Adrenal gland (tissue), 12 donors: ENCODE results near the gene APOF. TPM values are rescaled to one million over a fixed set of nuclear protein-coding genes. Genes with fewer than 3 reads are reported as not detected.
"Not testable (repeated sequence)": the region's sequence is repeated elsewhere in the genome, so short reads cannot be mapped to it uniquely, and the experiment has no call there.

Experiments
- DNase-seq, 7 donors: peaks; one replicate each; pipeline ENCODE4 v3.0.0-alpha.2; 2019 to 2020
- H3K27ac ChIP-seq, 5 donors: fragments of 200-600 bp; sonication (generic) in 4 of 5; 1 replicate in 3 of 5; 2 replicates in 2 of 5; pipeline versions ENCODE4 v1.5.1 to v1.8.0; 2016 to 2020; ENCODE audit warnings: mild to moderate bottlenecking in 1 of 5
- H3K27me3 ChIP-seq: fragments of 200-600 bp; 2 replicates; pipeline ENCODE4 v1.8.0; 2021
- H3K36me3 ChIP-seq, 2 donors: fragments of 200-600 bp; replicated peaks in 1 of 2; 1 replicate in 1 of 2; 2 replicates in 1 of 2; pipeline versions ENCODE4 v1.5.1 to v1.8.0; 2018 to 2022
- H3K4me1 ChIP-seq, 2 donors: fragments of 200-600 bp; replicated peaks in 1 of 2; 1 replicate in 1 of 2; 2 replicates in 1 of 2; pipeline versions ENCODE4 v1.5.1 to v1.8.0; 2018 to 2021
- H3K4me3 ChIP-seq, 4 donors: fragments of 200-600 bp; sonication (generic) in 3 of 4; one replicate each; pipeline ENCODE4 v1.5.1; 2016 to 2018
- H3K9me3 ChIP-seq, 3 donors: fragments of 200-600 bp; sonication (generic) in 1 of 3; replicated peaks in 1 of 3; 1 replicate in 2 of 3; 2 replicates in 1 of 3; pipeline versions ENCODE4 v1.5.1 to v1.8.0; 2016 to 2021
- CTCF ChIP-seq, 6 experiments: fragments of 450-650 bp in 4 of 6; fragments of 200-600 bp in 2 of 6; sonication (generic) in 1 of 6; IDR thresholded peaks; 1 replicate in 5 of 6; 2 replicates in 1 of 6; pipeline versions ENCODE4 v1.5.1 to v1.8.0; 2016 to 2021; ENCODE audit warnings: antibody characterized with exemption in 6 of 6, mild to moderate bottlenecking in 2 of 6, moderate library complexity in 1 of 6
- POLR2A ChIP-seq, 2 donors: fragments of 450-650 bp; IDR thresholded peaks; one replicate each; pipeline ENCODE4 v1.6.1; 2017; ENCODE audit warnings: antibody characterized with exemption in 2 of 2, mild to moderate bottlenecking in 2 of 2, moderate library complexity in 1 of 2
- WGBS, 4 donors: extraction: QIAGEN DNeasy Blood & Tissue Kit in 2 of 4; methylation state at CpG; one replicate each; pipeline versions ENCODE4 v1.1.5 to v1.1.7; 2013 to 2017; 5-methylcytosine and 5-hydroxymethylcytosine counted together
- intact Hi-C, 2 donors: fragments of 100-400 bp; cut with DNase I; formaldehyde crosslinking; loops; one replicate each; pipeline versions ENCODE4 v1.14.1 to v1.15.0; 2022 to 2023
- polyA plus RNA-seq, 3 donors: library from polyadenylated mRNA; stranded (reverse); fragments of 200-250 nt in 2 of 3; fragments of 350-450 nt in 1 of 3; fragmentation: Illumina TruSeq in 1 of 3; extraction: RNeasy Lipid Tissue Mini Kit (QIAGEN cat#74804) in 1 of 3; gene quantifications; one replicate each; pipeline ENCODE4 v1.2.3, GENCODE V29; 2013 to 2014
- total RNA-seq, 9 donors: library from RNA; depleted of rRNA in 4 of 9; stranded (reverse); fragments of >200 nt in 4 of 9; fragments of 120-200 nt in 1 of 9; fragmentation: NEBNext Ultra II Directional in 1 of 9; extraction: Animal tissue kit (Norgen Biotek cat#: 25700) in 1 of 9; gene quantifications; one replicate each; pipeline versions ENCODE4 v1.1.0 to v1.2.4, GENCODE V29; 2013 to 2023
- donor health status: healthy with polysubstance abuse.
- donor health status: Bipolar disorder and iron deficiency.
- donor health status: DM: yes; HTN: yes; CAD: no.
- donor health status: DM: no; HTN: no; CAD: no.
- donor health status: DM: no; HTN: no; CAD: no.
- donor health status: DM: yes; HTN: yes; CAD: no.

Gene APOF
- total and polyA plus RNA-seq, 12 donors: 0.24 TPM; not detected in 11

- no peaks in the 10 kb centered on the region for H3K36me3 ChIP-seq
- no peak overlapping the region for H3K4me3 ChIP-seq
- DNase-seq: no peak
- H3K9me3 ChIP-seq: no peaks in the 10 kb centered on the region
- H3K27me3 ChIP-seq: no peaks in the 10 kb centered on the region
- intact Hi-C loops: no loop called here
- H3K27ac ChIP-seq: no peak overlapping the region
- H3K4me1 ChIP-seq: no peaks in the 10 kb centered on the region
- 84 to 93% (median 88%) methylated on average over 5 of the region's 5 CpGs for WGBS, 4 donors
- TF ChIP-seq POLR2A (IDR thresholded peaks at IDR 0.05): no peak
- no peak for TF ChIP-seq CTCF (IDR thresholded peaks at IDR 0.05)
These were observed 46.3 kb upstream of the APOF start for GRCh38 chr12:56408799-56409417.

- H3K4me1 ChIP-seq, DNase-seq, H3K4me3 ChIP-seq, H3K36me3 ChIP-seq, H3K9me3 ChIP-seq, H3K27ac ChIP-seq, H3K27me3 ChIP-seq, intact Hi-C loops: not testable (repeated sequence)
- WGBS, 4 donors: 79 to 98% (median 89%) methylated on average over 3 of the region's 3 CpGs
These were observed 41.6 kb upstream of the APOF start for GRCh38 chr12:56404227-56404626.

DNA sequence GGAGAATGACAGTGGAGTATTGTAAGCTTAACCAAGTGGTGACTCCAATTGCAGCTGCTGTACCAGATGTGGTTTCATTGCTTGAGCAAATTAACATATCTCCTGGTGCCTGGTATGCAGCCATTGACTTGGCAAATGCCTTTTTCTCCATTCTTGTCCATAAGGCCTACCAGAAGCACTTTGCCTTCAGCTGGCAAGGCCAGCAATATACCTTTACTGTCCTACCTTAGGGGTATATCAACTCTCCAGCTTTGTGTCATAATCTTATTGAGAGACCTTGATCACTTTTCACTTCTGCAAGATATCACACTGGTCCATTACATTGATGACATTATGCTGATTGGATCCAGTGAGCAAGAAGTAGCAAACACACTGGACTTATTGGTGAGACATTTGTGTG is 39.0 kb upstream of the APOF start:
- H3K27me3 ChIP-seq, H3K27ac ChIP-seq, H3K4me3 ChIP-seq, H3K9me3 ChIP-seq, DNase-seq, H3K36me3 ChIP-seq, H3K4me1 ChIP-seq, intact Hi-C loops: not testable (repeated sequence)

GRCh38 chr12:56401125-56401524 is 38.5 kb upstream of the APOF start:
- WGBS, 4 donors: 70 to 84% (median 77%) methylated on average over 1 to 2 of the region's 3 CpGs

GRCh38 chr12:56399466-56399865 is 36.8 kb upstream of the APOF start:
- H3K4me3 ChIP-seq, H3K4me1 ChIP-seq, H3K9me3 ChIP-seq, H3K27me3 ChIP-seq, H3K27ac ChIP-seq, DNase-seq, intact Hi-C loops, H3K36me3 ChIP-seq: not testable (repeated sequence)
- WGBS, 4 donors: 86 to 91% (median 89%) methylated on average over 3 of the region's 3 CpGs

More at GRCh38 chr12:56401125-56401524, 38.5 kb upstream of the APOF start:
- H3K27ac ChIP-seq, H3K27me3 ChIP-seq, H3K36me3 ChIP-seq, H3K9me3 ChIP-seq, H3K4me3 ChIP-seq, H3K4me1 ChIP-seq, intact Hi-C loops, DNase-seq: not testable (repeated sequence)

- Histone ChIP-seq H3K27me3 (no peaks in the 10 kb centered on the region), H3K36me3 (no peaks in the 10 kb centered on the region), H3K4me3 (no peak overlapping the region), H3K27ac (no peak overlapping the region), H3K4me1 (no peaks in the 10 kb centered on the region), H3K9me3 (no peaks in the 10 kb centered on the region)
- TF ChIP-seq POLR2A (IDR thresholded peaks at IDR 0.05) (no peak), CTCF (IDR thresholded peaks at IDR 0.05) (no peak)
- intact Hi-C loops: no loop called here
- no peak for DNase-seq
These were observed 35.7 kb upstream of the APOF start for GRCh38 chr12:56398324-56398723.
